Mesenchymal stem cell (in vitro differentiated cells and primary cell): Measurements from ENCODE around the gene SEL1L2. TPM values are rescaled to one million over a fixed set of nuclear protein-coding genes. Genes with fewer than 3 reads are reported as not detected.

Source experiments
- DNase-seq: peaks from one replicate; pipeline ENCODE4 v3.0.0-alpha.2; 2013
- H2AFZ ChIP-seq: one replicate; pipeline ENCODE4 v1.6.1; 2013; ENCODE audit warnings: low read depth, mild to moderate bottlenecking, control low read depth, inconsistent platforms, low read length, moderate library complexity
- H2AK5ac ChIP-seq: 2 replicates; pipeline ENCODE4 v1.6.1; 2013; ENCODE audit warnings: low read length, moderate library complexity, mild to moderate bottlenecking, inconsistent platforms; ENCODE audit not compliant: severe bottlenecking
- H2BK120ac ChIP-seq: one replicate; pipeline ENCODE4 v1.6.1; 2013; ENCODE audit warnings: low read depth, mild to moderate bottlenecking, inconsistent platforms, low read length, moderate library complexity
- H2BK12ac ChIP-seq, 2 experiments: one replicate each; pipeline ENCODE4 v1.6.1; 2013; ENCODE audit warnings: inconsistent platforms in 2 of 2, low read length in 2 of 2, mild to moderate bottlenecking in 2 of 2, moderate library complexity in 2 of 2, control low read depth in 1 of 2
- H2BK15ac ChIP-seq: one replicate; pipeline ENCODE4 v1.6.1; 2013; ENCODE audit warnings: mild to moderate bottlenecking, low read depth, inconsistent platforms; ENCODE audit not compliant: poor library complexity, severe bottlenecking
- H2BK5ac ChIP-seq: 2 replicates; pipeline ENCODE4 v1.6.1; 2013; ENCODE audit warnings: low read depth, mild to moderate bottlenecking, low read length, control low read depth, inconsistent platforms; ENCODE audit not compliant: poor library complexity, severe bottlenecking
- H3K14ac ChIP-seq, 2 experiments: one replicate each; pipeline ENCODE4 v1.6.1; 2013; ENCODE audit warnings: inconsistent platforms in 2 of 2, low read length in 2 of 2, control low read depth in 1 of 2, mild to moderate bottlenecking in 1 of 2, moderate library complexity in 1 of 2
- H3K18ac ChIP-seq, 2 experiments: one replicate each; pipeline ENCODE4 v1.6.1; 2013; ENCODE audit warnings: inconsistent platforms in 2 of 2, low read length in 2 of 2, control low read depth in 1 of 2, low read depth in 1 of 2, mild to moderate bottlenecking in 1 of 2
- H3K23ac ChIP-seq, 2 experiments: one replicate each; pipeline ENCODE4 v1.6.1; 2013; ENCODE audit warnings: inconsistent platforms in 2 of 2, low read length in 2 of 2, mild to moderate bottlenecking in 2 of 2, moderate library complexity in 2 of 2, control low read depth in 1 of 2
- H3K27ac ChIP-seq: 2 replicates; pipeline ENCODE4 v1.5.1; 2013; ENCODE audit warnings: mild to moderate bottlenecking, moderate library complexity, low read length, control low read depth, inconsistent platforms; ENCODE audit not compliant: poor library complexity, severe bottlenecking
- H3K27me3 ChIP-seq, 2 experiments: 2 replicates each; pipeline versions ENCODE4 v1.6.1 to v1.7.0; 2013; ENCODE audit warnings: low read length in 2 of 2, mild to moderate bottlenecking in 2 of 2, moderate library complexity in 2 of 2, control low read depth in 1 of 2, inconsistent platforms in 1 of 2; ENCODE audit not compliant: control insufficient read depth in 1 of 2, insufficient read depth in 1 of 2
- H3K36me3 ChIP-seq, 2 experiments: 2 replicates each; pipeline versions ENCODE4 v1.6.1 to v1.7.0; 2013; ENCODE audit warnings: low read length in 2 of 2, control low read depth in 1 of 2, inconsistent platforms in 1 of 2, low read depth in 1 of 2, mild to moderate bottlenecking in 1 of 2; ENCODE audit not compliant: insufficient read depth in 2 of 2, control insufficient read depth in 1 of 2
- H3K4ac ChIP-seq, 2 experiments: one replicate each; pipeline ENCODE4 v1.6.1; 2013; ENCODE audit warnings: inconsistent platforms in 2 of 2, low read length in 2 of 2, mild to moderate bottlenecking in 2 of 2, moderate library complexity in 2 of 2, control low read depth in 1 of 2, low read depth in 1 of 2
- H3K4me1 ChIP-seq: 2 replicates; pipeline ENCODE4 v1.6.1; 2013; ENCODE audit warnings: low read depth, low read length, control low read depth; ENCODE audit not compliant: control insufficient read depth, insufficient read depth
- H3K4me2 ChIP-seq: 2 replicates; pipeline ENCODE4 v1.6.1; 2013; ENCODE audit warnings: low read length, mild to moderate bottlenecking, inconsistent platforms; ENCODE audit not compliant: poor library complexity, severe bottlenecking
- H3K4me3 ChIP-seq, 2 experiments: 2 replicates each; pipeline versions ENCODE4 v1.5.1 to v1.7.0; 2013; ENCODE audit warnings: low read length in 2 of 2, mild to moderate bottlenecking in 2 of 2, control low read depth in 1 of 2, low read depth in 1 of 2; ENCODE audit not compliant: insufficient read depth in 1 of 2
- H3K79me1 ChIP-seq: replicated peaks from 2 replicates; pipeline ENCODE4 v1.6.1; 2013; ENCODE audit warnings: mild to moderate bottlenecking, control low read depth, low read length, inconsistent platforms; ENCODE audit not compliant: poor library complexity, severe bottlenecking
- H3K9ac ChIP-seq: 2 replicates; pipeline ENCODE4 v1.7.0; 2013; ENCODE audit warnings: mild to moderate bottlenecking, low read length, moderate library complexity
- H3K9me3 ChIP-seq: 2 replicates; pipeline ENCODE4 v1.7.0; 2013; ENCODE audit warnings: mild to moderate bottlenecking, low read length; ENCODE audit not compliant: control insufficient read depth
- H4K8ac ChIP-seq: one replicate; pipeline ENCODE4 v1.6.1; 2013; ENCODE audit warnings: inconsistent platforms, mild to moderate bottlenecking, low read length, moderate library complexity
- H4K91ac ChIP-seq: one replicate; pipeline ENCODE4 v1.6.1; 2013; ENCODE audit warnings: mild to moderate bottlenecking, low read length, inconsistent platforms
- WGBS: methylation state at CpG from one replicate; pipeline ENCODE4 v1.1.7; 2013; ENCODE audit warnings: mixed read lengths; 5-methylcytosine and 5-hydroxymethylcytosine counted together
- polyA plus RNA-seq, 2 experiments: library from polyadenylated mRNA; stranded (reverse); fragments of 200-250 nt; gene quantifications; one replicate each; pipeline ENCODE4 v1.2.3, GENCODE V29; 2013

SEL1L2 gene
- not detected for polyA plus RNA-seq (2013, experiment 1 of 2)
- polyA plus RNA-seq (2013, experiment 2 of 2), result not detected

GRCh38 chr20:13990465-13990864, at the start of gene SEL1L2:
SEL1L2 (minus strand) TSS chr20:13990614; CDS start chr20:13990534, 80 bp downstream.
- Histone ChIP-seq H3K4me2 (no peak within 1 kb of the TSS), H3K27ac (no peak within 1 kb of the TSS), H4K8ac (no peak within 1 kb of the TSS), H3K4me1 (peaks cover 2% of the 10 kb centered on the region), H2BK15ac (no peak within 1 kb of the TSS), H3K18ac (no peak within 1 kb of the TSS), H3K27me3 (no peaks in the 10 kb centered on the region), H3K4me3 (no peak within 1 kb of the TSS), H4K91ac (no peak within 1 kb of the TSS), H3K4ac (no peak within 1 kb of the TSS), H3K36me3 (no peaks in the 10 kb centered on the region), H3K14ac (no peak within 1 kb of the TSS), H3K79me1 (no peaks in the 10 kb centered on the region), H2AFZ (no peak within 1 kb of the TSS), H2BK120ac (no peak within 1 kb of the TSS), H2AK5ac (no peak within 1 kb of the TSS), H3K23ac (no peak within 1 kb of the TSS), H3K9ac (no peak within 1 kb of the TSS), H2BK12ac (no peak within 1 kb of the TSS), H3K9me3 (peaks cover 39% of the 10 kb centered on the region), H2BK5ac (no peak within 1 kb of the TSS)
- WGBS, result 14% methylated on average over 1 of the region's 5 CpGs
- no peak for DNase-seq

DNA sequence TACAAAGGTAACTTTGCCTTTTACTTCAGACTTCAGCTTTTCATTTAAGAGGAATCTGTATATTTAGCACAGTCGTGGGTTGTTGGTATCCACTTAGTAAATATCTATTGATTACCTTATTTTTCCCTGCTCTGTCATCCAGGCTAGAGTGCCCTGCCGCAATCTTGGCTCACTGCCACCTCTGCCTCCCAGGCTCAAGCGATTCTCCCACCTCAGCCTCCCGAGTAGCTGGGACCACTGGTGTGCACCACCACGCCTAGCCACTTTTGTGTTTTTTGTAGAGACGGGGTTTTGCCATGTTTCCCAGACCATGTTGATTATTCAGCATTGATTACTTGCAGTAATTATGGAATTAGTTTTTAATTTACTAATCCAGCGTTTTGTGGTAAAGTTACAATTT, 46.2 kb upstream of the SEL1L2 start:
- Histone ChIP-seq H3K27ac (no peak overlapping the region), H3K9ac (no peak overlapping the region), H3K9me3 (no peaks in the 10 kb centered on the region), H3K23ac (no peak overlapping the region), H3K4me2 (no peak overlapping the region), H3K14ac (no peak overlapping the region), H4K91ac (no peak overlapping the region), H2AFZ (no peak overlapping the region), H3K18ac (no peak overlapping the region), H2BK5ac (no peak overlapping the region), H2BK12ac (no peak overlapping the region), H2BK15ac (no peak overlapping the region), H3K4ac (no peak overlapping the region), H3K4me3 (no peak overlapping the region), H3K27me3 (no peaks in the 10 kb centered on the region), H4K8ac (no peak overlapping the region), H3K4me1 (no peaks in the 10 kb centered on the region), H2AK5ac (no peak overlapping the region), H3K36me3 (no peaks in the 10 kb centered on the region), H2BK120ac (no peak overlapping the region), H3K79me1 (no peaks in the 10 kb centered on the region)
- 90% methylated on average over 7 of the region's 7 CpGs for WGBS
- no peak for DNase-seq

DNA sequence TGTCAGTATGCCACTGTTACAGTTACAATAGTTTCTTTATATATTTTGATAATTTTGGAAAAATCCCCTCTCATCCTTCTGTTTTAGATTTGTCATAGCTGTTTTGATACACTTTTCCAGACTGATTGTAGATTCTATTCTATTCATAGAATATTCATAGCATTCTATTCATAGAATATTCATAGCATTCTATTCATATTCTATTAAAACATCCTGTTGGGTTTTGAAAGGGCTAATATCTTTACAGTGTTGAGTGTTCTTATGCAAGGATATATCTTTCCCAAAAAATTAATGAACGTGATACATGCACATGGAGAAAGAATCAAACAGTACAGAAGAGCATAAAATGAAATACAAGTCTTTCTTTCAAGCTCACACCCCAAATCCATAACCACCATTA, 42.9 kb upstream of the SEL1L2 start:
- Histone ChIP-seq H3K4ac (no peak overlapping the region), H3K18ac (no peak overlapping the region), H3K36me3 (no peaks in the 10 kb centered on the region), H2BK15ac (no peak overlapping the region), H2BK12ac (no peak overlapping the region), H2AFZ (no peak overlapping the region), H3K27ac (no peak overlapping the region), H3K4me2 (no peak overlapping the region), H3K79me1 (no peaks in the 10 kb centered on the region), H4K91ac (no peak overlapping the region), H3K9me3 (no peaks in the 10 kb centered on the region), H3K9ac (no peak overlapping the region), H3K27me3 (no peaks in the 10 kb centered on the region), H3K4me3 (no peak overlapping the region), H2BK120ac (no peak overlapping the region), H3K4me1 (no peaks in the 10 kb centered on the region), H2BK5ac (no peak overlapping the region), H2AK5ac (no peak overlapping the region), H3K23ac (no peak overlapping the region), H4K8ac (no peak overlapping the region), H3K14ac (no peak overlapping the region)
- no peak for DNase-seq
- WGBS, result no CpG with 5 or more reads among the region's 1 CpG

DNA sequence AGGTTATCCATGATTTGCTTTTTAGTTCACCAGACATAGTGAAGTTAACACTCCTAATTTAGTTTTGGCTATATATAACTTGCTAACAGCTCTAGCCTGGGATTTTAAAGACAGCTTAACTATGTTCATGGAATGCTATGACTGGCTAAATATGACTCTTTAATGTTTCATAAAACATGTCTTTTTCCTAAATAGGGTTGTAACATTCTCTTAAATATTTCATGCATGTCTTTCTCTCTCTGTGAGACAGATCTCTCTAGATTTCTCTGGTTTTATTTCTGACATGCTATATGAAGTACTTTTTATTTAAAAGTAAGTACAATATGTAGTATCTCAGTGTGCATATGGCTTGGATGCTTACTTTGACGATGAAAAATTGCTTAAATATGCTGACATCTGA, 40.6 kb upstream of the SEL1L2 start:
- DNase-seq, result no peak
- H3K4me2 ChIP-seq, result no peak overlapping the region
- no peak overlapping the region for H3K4ac ChIP-seq
- no peak overlapping the region for H2BK12ac ChIP-seq
- H3K18ac ChIP-seq, result no peak overlapping the region
- no peaks in the 10 kb centered on the region for H3K4me1 ChIP-seq
- H2BK15ac ChIP-seq, result no peak overlapping the region
- H3K79me1 ChIP-seq, result no peaks in the 10 kb centered on the region
- no peak overlapping the region for H3K4me3 ChIP-seq
- H3K9me3 ChIP-seq, result no peaks in the 10 kb centered on the region
- no peak overlapping the region for H3K9ac ChIP-seq
- H2AK5ac ChIP-seq, result no peak overlapping the region
- no peak overlapping the region for H2BK5ac ChIP-seq
- H4K8ac ChIP-seq, result no peak overlapping the region
- no peak overlapping the region for H2AFZ ChIP-seq
- H2BK120ac ChIP-seq, result no peak overlapping the region
- no peak overlapping the region for H3K14ac ChIP-seq
- H3K27me3 ChIP-seq, result no peaks in the 10 kb centered on the region
- 100% methylated on average over 1 of the region's 1 CpG for WGBS
- no peak overlapping the region for H4K91ac ChIP-seq
- no peak overlapping the region for H3K27ac ChIP-seq
- H3K36me3 ChIP-seq, result no peaks in the 10 kb centered on the region
- no peak overlapping the region for H3K23ac ChIP-seq
